Panc1 (cell line): Measurements from ENCODE around the gene LETM1.

Experiments
- CTCF ChIP-seq: fragments of 450-650 bp; IDR thresholded peaks from 2 replicates; pipeline ENCODE4 v1.5.1; 2017; ENCODE audit warnings: mild to moderate bottlenecking
- POLR2AphosphoS5 ChIP-seq: IDR thresholded peaks from 2 replicates; pipeline ENCODE4 v1.6.1; 2012; ENCODE audit warnings: mild to moderate bottlenecking, low read depth, low read length, moderate library complexity
- TCF7L2 ChIP-seq: IDR thresholded peaks from 2 replicates; pipeline ENCODE4 v1.6.1; 2011; ENCODE audit warnings: mild to moderate bottlenecking, low read depth, low read length, inconsistent platforms
- TF ChIP-seq, protein P1 (sequence below), 2 experiments: IDR thresholded peaks; 2 replicates each; pipeline ENCODE4 v1.6.1; 2011 to 2012; ENCODE audit warnings: low read depth in 2 of 2, control low read depth in 1 of 2, low read length in 1 of 2, mild to moderate bottlenecking in 1 of 2, moderate library complexity in 1 of 2; ENCODE audit not compliant: insufficient read depth in 1 of 2

GRCh38 chr4:1872870-1873269, 16.9 kb upstream of the LETM1 start:
- no peak for TF ChIP-seq POLR2AphosphoS5
- TF ChIP-seq CTCF, result no peak
- no peak for TF ChIP-seq TCF7L2
- TF ChIP-seq, protein P1, sequence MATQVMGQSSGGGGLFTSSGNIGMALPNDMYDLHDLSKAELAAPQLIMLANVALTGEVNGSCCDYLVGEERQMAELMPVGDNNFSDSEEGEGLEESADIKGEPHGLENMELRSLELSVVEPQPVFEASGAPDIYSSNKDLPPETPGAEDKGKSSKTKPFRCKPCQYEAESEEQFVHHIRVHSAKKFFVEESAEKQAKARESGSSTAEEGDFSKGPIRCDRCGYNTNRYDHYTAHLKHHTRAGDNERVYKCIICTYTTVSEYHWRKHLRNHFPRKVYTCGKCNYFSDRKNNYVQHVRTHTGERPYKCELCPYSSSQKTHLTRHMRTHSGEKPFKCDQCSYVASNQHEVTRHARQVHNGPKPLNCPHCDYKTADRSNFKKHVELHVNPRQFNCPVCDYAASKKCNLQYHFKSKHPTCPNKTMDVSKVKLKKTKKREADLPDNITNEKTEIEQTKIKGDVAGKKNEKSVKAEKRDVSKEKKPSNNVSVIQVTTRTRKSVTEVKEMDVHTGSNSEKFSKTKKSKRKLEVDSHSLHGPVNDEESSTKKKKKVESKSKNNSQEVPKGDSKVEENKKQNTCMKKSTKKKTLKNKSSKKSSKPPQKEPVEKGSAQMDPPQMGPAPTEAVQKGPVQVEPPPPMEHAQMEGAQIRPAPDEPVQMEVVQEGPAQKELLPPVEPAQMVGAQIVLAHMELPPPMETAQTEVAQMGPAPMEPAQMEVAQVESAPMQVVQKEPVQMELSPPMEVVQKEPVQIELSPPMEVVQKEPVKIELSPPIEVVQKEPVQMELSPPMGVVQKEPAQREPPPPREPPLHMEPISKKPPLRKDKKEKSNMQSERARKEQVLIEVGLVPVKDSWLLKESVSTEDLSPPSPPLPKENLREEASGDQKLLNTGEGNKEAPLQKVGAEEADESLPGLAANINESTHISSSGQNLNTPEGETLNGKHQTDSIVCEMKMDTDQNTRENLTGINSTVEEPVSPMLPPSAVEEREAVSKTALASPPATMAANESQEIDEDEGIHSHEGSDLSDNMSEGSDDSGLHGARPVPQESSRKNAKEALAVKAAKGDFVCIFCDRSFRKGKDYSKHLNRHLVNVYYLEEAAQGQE (IDR thresholded peaks at IDR 0.05; ENCODE audit: insufficient read depth in 1 of 2, low read depth in 2 of 2, low read length in 1 of 2), result no peak
